SK-N-SH treated with all-trans-retinoic acid at 6 μM for 48 hours (cell line): Measurements from ENCODE around the gene KLHDC3.

Experiments used
- BACH2 ChIP-seq: fragments of 250-450 bp; sonication (Bioruptor Pico); IDR thresholded peaks from 2 replicates; pipeline ENCODE4 v1.9.0; 2021; ENCODE audit warnings: mild to moderate bottlenecking, borderline replicate concordance
- ESRRG ChIP-seq: fragments of 250-450 bp; sonication (Bioruptor Pico); IDR thresholded peaks from 2 replicates; pipeline ENCODE4 v1.6.1; 2021; ENCODE audit warnings: mild to moderate bottlenecking
- PATZ1 ChIP-seq: fragments of 250-450 bp; sonication (Bioruptor Pico); IDR thresholded peaks from 2 replicates; pipeline ENCODE4 v1.8.0; 2020; ENCODE audit warnings: mild to moderate bottlenecking, moderate library complexity, borderline replicate concordance
- SNAI2 ChIP-seq: fragments of 250-450 bp; sonication (Bioruptor Pico); IDR thresholded peaks from 2 replicates; pipeline ENCODE4 v1.5.0; 2020; ENCODE audit warnings: mild to moderate bottlenecking, moderate library complexity
- TCF4 ChIP-seq: fragments of 250-450 bp; sonication (Bioruptor Pico); IDR thresholded peaks from 2 replicates; pipeline ENCODE4 v1.8.0; 2021; ENCODE audit warnings: mild to moderate bottlenecking, moderate library complexity, borderline replicate concordance
- TOX ChIP-seq: fragments of 250-450 bp; sonication (Bioruptor Pico); IDR thresholded peaks from 2 replicates; pipeline ENCODE4 v1.8.0; 2021; ENCODE audit warnings: mild to moderate bottlenecking, moderate library complexity, borderline replicate concordance
- ZC3H10 ChIP-seq: fragments of 250-450 bp; sonication (Bioruptor Pico); IDR thresholded peaks from 2 replicates; pipeline ENCODE4 v1.5.1; 2021; ENCODE audit warnings: mild to moderate bottlenecking, moderate library complexity
- ZFP30 ChIP-seq: fragments of 450-650 bp; formaldehyde crosslinking; IDR thresholded peaks from 2 replicates; pipeline ENCODE4 v1.5.0; 2022; ENCODE audit warnings: mild to moderate bottlenecking, moderate library complexity
- ZNF565 ChIP-seq: fragments of 450-650 bp; formaldehyde crosslinking; conservative IDR thresholded peaks from 2 replicates; pipeline ENCODE4 v1.5.0; 2020; ENCODE audit warnings: low read depth, mild to moderate bottlenecking, moderate library complexity
- ZNF8 ChIP-seq: fragments of 450-650 bp; formaldehyde crosslinking; IDR thresholded peaks from 2 replicates; pipeline ENCODE4 v1.5.0; 2020; ENCODE audit warnings: mild to moderate bottlenecking, moderate library complexity

- TF ChIP-seq ZNF8 (CRISPR knock-in tag) (no peak), ESRRG (CRISPR knock-in tag) (no peak), TCF4 (CRISPR knock-in tag) (no peak), TOX (CRISPR knock-in tag) (no peak), PATZ1 (CRISPR knock-in tag) (no peak), SNAI2 (CRISPR knock-in tag) (no peak), ZFP30 (no peak), BACH2 (no peak), ZC3H10 (no peak), ZNF565 (CRISPR knock-in tag) (no peak)
These were observed 34.4 kb upstream of the KLHDC3 start for GRCh38 chr6:42979523-42980177.
